Measurements from ENCODE around the gene IPO4. TPM values are rescaled to one million over a fixed set of nuclear protein-coding genes. Genes with fewer than 3 reads are reported as not detected.
A peak's percentile ranks its signal among the peaks of the same experiment; 100 is the strongest.

Gene IPO4
- total and polyA plus RNA-seq, 2 of the 13 experiments (the other 11 are each of a cell fraction or from before 2014, with no cell fraction given): 39.0 to 179 TPM

- no peak for TF ChIP-seq LCORL (IDR thresholded peaks at IDR 0.05)
- no peak for TF ChIP-seq LCORL (CRISPR knock-in tag; IDR thresholded peaks at IDR 0.05)
- TF ChIP-seq CERS6 (CRISPR knock-in tag; IDR thresholded peaks at IDR 0.05): no peak
- no peak for TF ChIP-seq MTA3 (CRISPR knock-in tag; IDR thresholded peaks at IDR 0.05)
- TF ChIP-seq ZNF883 (CRISPR knock-in tag; IDR thresholded peaks at IDR 0.05; ENCODE audit: not compliant biosample characterization): no peak
- no peak for TF ChIP-seq ZNF543 (CRISPR knock-in tag; IDR thresholded peaks at IDR 0.05)
- TF ChIP-seq ATF7-NPFF (CRISPR knock-in tag; IDR thresholded peaks at IDR 0.05; ENCODE audit: low read depth): peak; percentile 43; the same call in 1 of the 2 replicates
- no peak for TF ChIP-seq HNRNPL (IDR thresholded peaks at IDR 0.05; ENCODE audit: low read depth, low read length)
- TF ChIP-seq GPBP1L1 (CRISPR knock-in tag; IDR thresholded peaks at IDR 0.05): no peak
- no peak for TF ChIP-seq ATM (IDR thresholded peaks at IDR 0.05; ENCODE audit: borderline replicate concordance)
- TF ChIP-seq ZNF781 (CRISPR knock-in tag; IDR thresholded peaks at IDR 0.05; ENCODE audit: borderline replicate concordance, not compliant biosample characterization): no peak
- no peak for TF ChIP-seq SRSF9 (IDR thresholded peaks at IDR 0.05; ENCODE audit: borderline replicate concordance, insufficient read depth, low read depth, low read length, poor library complexity, severe bottlenecking)
- TF ChIP-seq, protein P1, sequence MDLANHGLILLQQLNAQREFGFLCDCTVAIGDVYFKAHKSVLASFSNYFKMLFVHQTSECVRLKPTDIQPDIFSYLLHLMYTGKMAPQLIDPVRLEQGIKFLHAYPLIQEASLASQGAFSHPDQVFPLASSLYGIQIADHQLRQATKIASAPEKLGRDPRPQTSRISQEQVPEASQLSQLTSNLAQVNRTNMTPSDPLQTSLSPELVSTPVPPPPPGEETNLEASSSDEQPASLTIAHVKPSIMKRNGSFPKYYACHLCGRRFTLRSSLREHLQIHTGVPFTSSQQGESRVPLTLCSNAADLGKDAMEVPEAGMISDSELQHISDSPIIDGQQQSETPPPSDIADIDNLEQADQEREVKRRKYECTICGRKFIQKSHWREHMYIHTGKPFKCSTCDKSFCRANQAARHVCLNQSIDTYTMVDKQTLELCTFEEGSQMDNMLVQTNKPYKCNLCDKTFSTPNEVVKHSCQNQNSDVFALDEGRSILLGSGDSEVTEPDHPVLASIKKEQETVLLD (CRISPR knock-in tag; IDR thresholded peaks at IDR 0.05; ENCODE audit: low read depth): no peak
- no peak for TF ChIP-seq ZNF484 (CRISPR knock-in tag; IDR thresholded peaks at IDR 0.05; ENCODE audit: borderline replicate concordance, low read depth)
- TF ChIP-seq NFKB2 (CRISPR knock-in tag; IDR thresholded peaks at IDR 0.05; ENCODE audit: borderline replicate concordance): no peak
- no peak for TF ChIP-seq REL (CRISPR knock-in tag; conservative IDR thresholded peaks at IDR 0.05)
- no peak for TF ChIP-seq E2F5 (CRISPR knock-in tag; conservative IDR thresholded peaks at IDR 0.05)
- no peak for TF ChIP-seq SALL2 (CRISPR knock-in tag; IDR thresholded peaks at IDR 0.05)
- no peak for TF ChIP-seq ZNF513 (CRISPR knock-in tag; conservative IDR thresholded peaks at IDR 0.05)
- TF ChIP-seq PAX8 (CRISPR knock-in tag; IDR thresholded peaks at IDR 0.05; ENCODE audit: borderline replicate concordance): no peak
- TF ChIP-seq ELF1 (CRISPR knock-in tag; IDR thresholded peaks at IDR 0.05): no peak
- no peak; the same call in 1 of the 2 replicates for TF ChIP-seq ZNF331 (CRISPR knock-in tag; IDR thresholded peaks at IDR 0.05)
Measured at GRCh38 chr14:24138396-24139271, 50.0 kb downstream of the IPO4 start (continued).

All from HepG2 (cell line).